ENCODE measurements around the gene SIPA1. TPM values are rescaled to one million over a fixed set of nuclear protein-coding genes. Genes with fewer than 3 reads are reported as not detected.

Gene SIPA1, protein sequence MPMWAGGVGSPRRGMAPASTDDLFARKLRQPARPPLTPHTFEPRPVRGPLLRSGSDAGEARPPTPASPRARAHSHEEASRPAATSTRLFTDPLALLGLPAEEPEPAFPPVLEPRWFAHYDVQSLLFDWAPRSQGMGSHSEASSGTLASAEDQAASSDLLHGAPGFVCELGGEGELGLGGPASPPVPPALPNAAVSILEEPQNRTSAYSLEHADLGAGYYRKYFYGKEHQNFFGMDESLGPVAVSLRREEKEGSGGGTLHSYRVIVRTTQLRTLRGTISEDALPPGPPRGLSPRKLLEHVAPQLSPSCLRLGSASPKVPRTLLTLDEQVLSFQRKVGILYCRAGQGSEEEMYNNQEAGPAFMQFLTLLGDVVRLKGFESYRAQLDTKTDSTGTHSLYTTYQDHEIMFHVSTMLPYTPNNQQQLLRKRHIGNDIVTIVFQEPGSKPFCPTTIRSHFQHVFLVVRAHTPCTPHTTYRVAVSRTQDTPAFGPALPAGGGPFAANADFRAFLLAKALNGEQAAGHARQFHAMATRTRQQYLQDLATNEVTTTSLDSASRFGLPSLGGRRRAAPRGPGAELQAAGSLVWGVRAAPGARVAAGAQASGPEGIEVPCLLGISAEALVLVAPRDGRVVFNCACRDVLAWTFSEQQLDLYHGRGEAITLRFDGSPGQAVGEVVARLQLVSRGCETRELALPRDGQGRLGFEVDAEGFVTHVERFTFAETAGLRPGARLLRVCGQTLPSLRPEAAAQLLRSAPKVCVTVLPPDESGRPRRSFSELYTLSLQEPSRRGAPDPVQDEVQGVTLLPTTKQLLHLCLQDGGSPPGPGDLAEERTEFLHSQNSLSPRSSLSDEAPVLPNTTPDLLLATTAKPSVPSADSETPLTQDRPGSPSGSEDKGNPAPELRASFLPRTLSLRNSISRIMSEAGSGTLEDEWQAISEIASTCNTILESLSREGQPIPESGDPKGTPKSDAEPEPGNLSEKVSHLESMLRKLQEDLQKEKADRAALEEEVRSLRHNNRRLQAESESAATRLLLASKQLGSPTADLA
- 7.5 and 21.7 TPM in 2 replicates for total RNA-seq (ENCODE audit: low replicate concordance)

DNA sequence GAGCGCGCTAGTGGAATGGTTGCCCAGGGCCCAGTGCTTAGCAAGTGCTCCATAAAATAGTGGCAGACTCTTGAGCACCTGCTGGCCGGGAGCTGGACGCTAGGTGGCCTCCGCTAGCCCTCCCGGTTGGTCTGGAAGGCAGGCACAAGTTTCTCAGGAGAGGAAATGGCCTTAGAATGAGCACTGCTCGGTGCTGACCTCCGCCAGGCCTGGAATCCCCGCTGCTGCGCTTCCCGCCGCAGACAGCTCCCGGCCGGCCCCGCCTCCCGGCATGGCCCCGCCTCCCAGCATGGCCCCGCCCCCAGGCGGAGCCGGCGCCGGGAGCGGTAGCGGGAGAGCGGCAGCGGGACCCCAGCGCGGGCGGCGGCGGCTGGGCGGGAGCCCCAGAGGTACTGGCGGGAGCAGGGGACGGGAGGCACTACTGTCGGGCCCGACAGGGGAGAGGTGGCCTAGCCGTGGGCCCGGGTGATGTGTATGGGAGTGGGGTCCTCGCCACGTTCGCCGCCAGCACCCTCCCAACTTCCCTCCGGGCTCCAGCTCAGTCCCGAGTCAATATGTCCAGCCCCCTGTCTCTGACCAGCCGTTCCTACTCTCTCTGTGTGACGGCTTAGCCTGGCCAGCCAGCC lies at the start of gene SIPA1:
SIPA1 (plus strand) TSS at position 308 of the 626 bp plus-strand sequence. CDS start 2,821 bp downstream, outside the sequence.
- H3K4me3 ChIP-seq (ENCODE audit: low read depth, low read length): peak within 1 kb of the TSS; percentile 76
- TF ChIP-seq, protein P1, sequence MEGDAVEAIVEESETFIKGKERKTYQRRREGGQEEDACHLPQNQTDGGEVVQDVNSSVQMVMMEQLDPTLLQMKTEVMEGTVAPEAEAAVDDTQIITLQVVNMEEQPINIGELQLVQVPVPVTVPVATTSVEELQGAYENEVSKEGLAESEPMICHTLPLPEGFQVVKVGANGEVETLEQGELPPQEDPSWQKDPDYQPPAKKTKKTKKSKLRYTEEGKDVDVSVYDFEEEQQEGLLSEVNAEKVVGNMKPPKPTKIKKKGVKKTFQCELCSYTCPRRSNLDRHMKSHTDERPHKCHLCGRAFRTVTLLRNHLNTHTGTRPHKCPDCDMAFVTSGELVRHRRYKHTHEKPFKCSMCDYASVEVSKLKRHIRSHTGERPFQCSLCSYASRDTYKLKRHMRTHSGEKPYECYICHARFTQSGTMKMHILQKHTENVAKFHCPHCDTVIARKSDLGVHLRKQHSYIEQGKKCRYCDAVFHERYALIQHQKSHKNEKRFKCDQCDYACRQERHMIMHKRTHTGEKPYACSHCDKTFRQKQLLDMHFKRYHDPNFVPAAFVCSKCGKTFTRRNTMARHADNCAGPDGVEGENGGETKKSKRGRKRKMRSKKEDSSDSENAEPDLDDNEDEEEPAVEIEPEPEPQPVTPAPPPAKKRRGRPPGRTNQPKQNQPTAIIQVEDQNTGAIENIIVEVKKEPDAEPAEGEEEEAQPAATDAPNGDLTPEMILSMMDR (IDR thresholded peaks at IDR 0.05; ENCODE audit: insufficient read depth, low read length): peak; percentile 56
- DNase-seq (ENCODE audit: low read depth): peak; percentile 81

DNA sequence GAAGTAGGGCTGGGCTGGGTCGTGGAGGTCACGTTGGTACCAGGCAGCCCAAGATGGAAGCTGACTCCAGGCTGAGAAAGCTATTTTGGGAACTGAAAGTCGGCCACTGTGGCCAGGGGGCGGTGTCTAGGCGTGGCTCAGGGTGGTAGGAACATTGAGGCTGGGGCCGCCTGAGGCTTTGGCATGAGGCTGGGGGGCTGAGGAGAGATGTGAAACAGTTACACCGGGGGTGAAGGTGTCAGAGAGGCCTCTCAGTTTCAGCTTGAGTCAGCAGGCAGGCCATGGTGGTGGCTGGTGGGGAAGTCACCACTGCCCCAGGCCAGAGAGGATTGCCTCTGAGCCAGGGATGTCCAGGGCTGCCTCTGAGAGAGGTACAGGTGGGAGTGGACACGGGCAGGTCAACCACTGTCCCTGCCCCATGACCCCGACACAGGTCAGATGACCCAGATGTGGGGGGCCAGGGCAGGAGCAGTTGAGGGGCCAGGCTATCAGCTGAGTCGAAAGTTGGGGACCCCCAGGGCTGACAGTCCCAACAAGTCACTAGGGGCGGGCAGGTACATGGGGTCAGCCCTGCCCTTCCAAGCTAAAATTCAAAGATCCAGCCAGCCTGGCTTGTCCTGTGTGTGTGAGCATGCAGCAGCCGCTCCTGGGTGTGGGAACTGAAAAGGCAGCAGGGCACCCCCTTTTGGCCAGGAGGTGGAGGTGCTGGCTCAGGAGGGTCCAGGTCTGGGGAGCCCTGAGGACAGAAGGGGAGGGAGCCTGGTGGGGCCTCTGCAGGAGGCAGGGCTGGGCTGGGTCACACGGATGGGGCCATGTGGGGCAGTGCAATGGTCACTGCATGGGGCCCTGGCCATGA lies 49.5 kb upstream of the SIPA1 start:
- no peak overlapping the region for H3K4me3 ChIP-seq (ENCODE audit: low read depth, low read length)
- TF ChIP-seq, protein P1 (IDR thresholded peaks at IDR 0.05; ENCODE audit: insufficient read depth, low read length): peak; percentile 50
- DNase-seq (ENCODE audit: low read depth): peak; percentile 43

DNA sequence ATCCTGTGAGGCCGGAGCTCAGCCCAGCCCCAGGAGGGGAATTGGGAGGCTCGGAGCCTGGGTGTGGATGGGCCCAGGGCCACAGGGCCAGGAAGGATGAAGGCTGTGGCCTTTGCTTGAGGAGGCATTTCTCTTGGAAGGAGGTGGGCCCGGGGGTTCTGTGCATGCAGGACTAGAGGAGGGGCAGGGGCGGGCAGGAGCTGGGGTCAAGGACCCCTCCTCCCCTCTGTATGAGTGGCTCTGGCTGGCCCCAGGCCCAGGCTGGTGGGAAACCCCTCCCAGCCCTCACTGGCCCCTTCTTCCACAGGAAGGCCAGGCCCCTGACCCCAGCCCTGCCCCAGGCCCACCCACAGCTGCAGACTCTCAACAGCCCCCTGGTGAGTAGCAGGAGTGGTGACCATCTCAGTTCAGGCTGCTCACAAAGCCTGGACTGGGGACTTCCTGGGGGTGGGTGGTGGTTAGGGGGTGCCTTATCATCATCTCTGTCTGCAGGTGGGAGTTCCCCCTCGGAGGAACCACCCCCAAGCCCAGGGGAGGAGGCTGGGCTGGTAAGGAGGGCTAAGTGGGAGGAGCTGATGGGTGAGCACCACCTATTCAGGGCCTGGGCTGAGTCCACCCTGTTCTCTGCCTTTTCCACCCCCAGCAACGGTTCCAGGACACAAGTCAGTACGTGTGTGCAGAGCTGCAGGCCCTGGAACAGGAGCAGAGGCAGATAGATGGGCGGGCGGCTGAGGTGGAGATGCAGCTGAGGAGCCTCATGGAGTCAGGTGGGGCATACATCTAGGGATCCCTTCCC lies 48.3 kb upstream of the SIPA1 start:
- TF ChIP-seq, protein P1 (IDR thresholded peaks at IDR 0.05; ENCODE audit: insufficient read depth, low read length): no peak
- H3K4me3 ChIP-seq (ENCODE audit: low read depth, low read length): no peak overlapping the region
- DNase-seq (ENCODE audit: low read depth): no peak

DNA sequence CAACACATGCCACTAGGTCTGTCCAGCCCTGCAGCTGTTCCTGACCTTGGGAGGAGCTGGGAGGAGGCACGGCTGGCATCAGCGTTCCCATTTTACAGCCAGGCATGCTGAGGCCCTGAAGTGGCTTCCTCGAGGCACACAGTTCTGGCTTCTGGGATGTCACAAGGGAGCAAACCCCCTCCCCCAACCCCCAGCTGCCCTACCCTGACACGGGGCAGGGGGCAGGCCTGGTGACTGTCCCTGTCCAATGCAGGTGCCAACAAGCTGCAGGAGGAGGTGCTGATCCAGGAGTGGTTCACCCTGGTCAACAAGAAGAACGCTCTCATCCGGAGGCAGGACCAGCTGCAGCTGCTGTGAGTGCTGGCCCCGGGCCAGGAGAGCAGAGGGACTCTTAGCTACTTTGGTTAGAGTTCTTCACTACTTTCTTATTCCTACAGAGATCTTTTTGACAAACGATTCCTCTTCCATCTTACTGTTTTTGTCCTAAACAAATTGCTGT lies 47.6 kb upstream of the SIPA1 start:
- TF ChIP-seq, protein P1 (IDR thresholded peaks at IDR 0.05; ENCODE audit: insufficient read depth, low read length): no peak
- no peak for DNase-seq (ENCODE audit: low read depth)
- H3K4me3 ChIP-seq (ENCODE audit: low read depth, low read length): no peak overlapping the region

DNA sequence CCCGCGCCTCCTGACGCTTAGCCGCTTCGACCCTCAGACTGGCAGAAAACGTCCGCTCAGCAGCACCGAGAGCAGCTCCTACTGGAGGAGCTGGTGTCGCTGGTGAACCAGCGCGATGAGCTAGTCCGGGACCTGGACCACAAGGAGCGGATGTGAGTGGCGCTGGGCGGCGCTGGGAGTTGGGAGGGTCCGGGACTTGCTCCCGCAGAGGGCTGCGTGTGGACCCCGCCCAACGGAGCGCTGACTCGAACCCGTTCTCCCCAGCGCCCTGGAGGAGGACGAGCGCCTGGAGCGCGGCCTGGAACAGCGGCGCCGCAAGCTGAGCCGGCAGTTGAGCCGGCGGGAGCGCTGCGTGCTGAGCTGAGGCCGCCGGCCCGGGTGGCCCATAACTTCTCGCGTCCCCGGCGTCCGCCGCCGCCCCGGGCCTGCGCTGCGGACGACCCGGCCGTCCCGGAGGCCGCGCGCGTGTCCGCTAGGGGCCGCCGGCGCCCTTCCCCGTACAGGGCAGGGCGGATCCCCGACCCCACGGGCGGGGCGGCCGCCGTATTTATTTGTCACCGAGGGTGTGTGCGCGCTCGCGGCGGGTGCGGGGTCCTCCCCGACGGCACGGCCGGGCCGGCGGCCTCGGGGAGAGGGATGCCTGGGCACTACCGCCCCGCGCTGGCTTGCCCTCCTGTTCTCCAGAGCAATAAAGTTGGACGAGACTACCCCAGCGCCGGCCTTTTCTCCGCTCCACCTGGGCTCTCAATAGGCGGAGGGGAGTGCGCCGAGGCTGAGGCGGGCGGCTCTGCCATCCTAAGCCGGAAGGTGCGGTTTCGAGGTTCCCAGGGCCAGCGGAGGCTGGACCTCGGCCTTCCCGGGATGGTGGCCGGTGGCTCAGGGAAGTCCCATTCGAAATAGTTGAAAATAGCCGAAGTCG lies 45.7 kb upstream of the SIPA1 start:
- DNase-seq (ENCODE audit: low read depth): no peak
- TF ChIP-seq, protein P1 (IDR thresholded peaks at IDR 0.05; ENCODE audit: insufficient read depth, low read length): no peak
- no peak overlapping the region for H3K4me3 ChIP-seq (ENCODE audit: low read depth, low read length)

Data from fibroblast of the aortic adventitia (primary cell).